ENCODE data around the gene QSOX2. TPM values are rescaled to one million over a fixed set of nuclear protein-coding genes. Genes with fewer than 3 reads are reported as not detected.

Gene QSOX2
- total and polyA plus RNA-seq, 12 donors: 4.6 to 9.1 (median 7.7) TPM

- TF ChIP-seq, protein P1, sequence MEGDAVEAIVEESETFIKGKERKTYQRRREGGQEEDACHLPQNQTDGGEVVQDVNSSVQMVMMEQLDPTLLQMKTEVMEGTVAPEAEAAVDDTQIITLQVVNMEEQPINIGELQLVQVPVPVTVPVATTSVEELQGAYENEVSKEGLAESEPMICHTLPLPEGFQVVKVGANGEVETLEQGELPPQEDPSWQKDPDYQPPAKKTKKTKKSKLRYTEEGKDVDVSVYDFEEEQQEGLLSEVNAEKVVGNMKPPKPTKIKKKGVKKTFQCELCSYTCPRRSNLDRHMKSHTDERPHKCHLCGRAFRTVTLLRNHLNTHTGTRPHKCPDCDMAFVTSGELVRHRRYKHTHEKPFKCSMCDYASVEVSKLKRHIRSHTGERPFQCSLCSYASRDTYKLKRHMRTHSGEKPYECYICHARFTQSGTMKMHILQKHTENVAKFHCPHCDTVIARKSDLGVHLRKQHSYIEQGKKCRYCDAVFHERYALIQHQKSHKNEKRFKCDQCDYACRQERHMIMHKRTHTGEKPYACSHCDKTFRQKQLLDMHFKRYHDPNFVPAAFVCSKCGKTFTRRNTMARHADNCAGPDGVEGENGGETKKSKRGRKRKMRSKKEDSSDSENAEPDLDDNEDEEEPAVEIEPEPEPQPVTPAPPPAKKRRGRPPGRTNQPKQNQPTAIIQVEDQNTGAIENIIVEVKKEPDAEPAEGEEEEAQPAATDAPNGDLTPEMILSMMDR (IDR thresholded peaks at IDR 0.05): no peak
- peaks cover 0 to 11% (median 0%) of the 10 kb centered on the region in 9 donors for H3K4me1 ChIP-seq
- DNase-seq: no peak
- no peaks in the 10 kb centered on the region for H3K9me3 ChIP-seq
- ATAC-seq: peak in 6 of 8 donors; percentile 26 to 87 (median 64)
- intact Hi-C loops (cut with DNase I): no loop called here
- H3K27ac ChIP-seq: peak overlapping the region in 5 of 10 donors; percentile 16 to 43 (median 36)
- peaks cover 0 to 21% (median 0%) of the 10 kb centered on the region in 9 donors for H3K36me3 ChIP-seq
- H3K27me3 ChIP-seq: no peaks in the 10 kb centered on the region
- H3K4me3 ChIP-seq: peak overlapping the region in 4 of 10 donors; percentile 7 to 31 (median 10)
- 71 to 74% methylated on average over 29 to 31 of the region's 31 CpGs for WGBS, 2 donors
Observed at GRCh38 chr9:136231478-136232297, 13.9 kb downstream of the QSOX2 start.

DNA sequence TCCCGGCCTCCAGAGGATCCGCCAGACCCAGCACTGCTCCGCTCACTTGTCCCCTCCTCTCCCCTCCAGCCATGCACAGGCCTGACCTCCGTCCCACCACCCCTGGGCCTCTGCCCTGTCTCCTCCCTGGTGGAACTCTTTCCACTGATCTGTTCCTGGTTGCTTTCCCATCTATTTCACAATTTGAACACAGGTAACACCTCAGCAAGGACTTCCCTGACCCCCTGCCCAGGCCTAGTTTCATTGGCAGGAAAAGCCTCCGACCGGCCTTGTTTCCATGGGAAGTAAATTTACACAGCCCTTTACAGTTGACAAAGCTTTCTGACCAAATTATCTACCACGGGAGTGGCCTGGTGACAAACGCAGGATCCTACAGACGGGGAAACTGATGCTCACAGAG is 14.8 kb downstream of the QSOX2 start:
- H3K9me3 ChIP-seq: no peaks in the 10 kb centered on the region
- intact Hi-C loops (cut with DNase I): no loop called here
- TF ChIP-seq, protein P1 (IDR thresholded peaks at IDR 0.05): no peak
- H3K27me3 ChIP-seq: no peaks in the 10 kb centered on the region
- peaks cover 0 to 11% (median 0%) of the 10 kb centered on the region in 9 donors for H3K4me1 ChIP-seq
- ATAC-seq (no peak), DNase-seq (no peak)
- peaks cover 0 to 19% (median 0%) of the 10 kb centered on the region in 9 donors for H3K36me3 ChIP-seq
- H3K4me3 ChIP-seq: no peak overlapping the region
- no peak overlapping the region for H3K27ac ChIP-seq
- 96 to 97% methylated on average over 9 of the region's 9 CpGs for WGBS, 2 donors

DNA sequence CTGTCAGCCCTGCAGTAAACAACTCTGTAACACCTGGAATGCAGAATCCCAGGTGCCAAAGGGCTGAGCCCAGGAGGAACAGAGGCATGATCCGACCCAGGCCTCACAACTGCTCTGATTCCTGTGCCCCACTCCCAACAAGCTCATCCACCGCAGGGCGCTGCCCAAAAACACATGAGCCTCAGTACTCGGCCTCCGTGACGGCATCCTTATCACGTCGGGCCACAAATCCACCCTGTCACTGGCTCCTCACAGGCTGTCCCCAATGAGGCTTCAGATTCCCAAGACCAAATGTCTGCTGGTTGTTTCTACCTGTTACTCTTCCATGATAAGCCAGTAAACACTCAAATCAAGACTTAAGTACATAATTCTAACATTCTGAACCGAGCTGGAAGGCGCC is 15.2 kb downstream of the QSOX2 start:
- peaks cover 0 to 18% (median 0%) of the 10 kb centered on the region in 9 donors for H3K36me3 ChIP-seq
- no peak overlapping the region for H3K27ac ChIP-seq
- no peak for ATAC-seq
- peaks cover 0 to 11% (median 0%) of the 10 kb centered on the region in 9 donors for H3K4me1 ChIP-seq
- 90 to 95% methylated on average over 10 of the region's 10 CpGs for WGBS, 2 donors
- intact Hi-C loops (cut with DNase I): no loop called here
- H3K4me3 ChIP-seq: no peak overlapping the region
- H3K9me3 ChIP-seq: no peaks in the 10 kb centered on the region
- TF ChIP-seq, protein P1 (IDR thresholded peaks at IDR 0.05): no peak
- no peaks in the 10 kb centered on the region for H3K27me3 ChIP-seq
- DNase-seq: no peak

DNA sequence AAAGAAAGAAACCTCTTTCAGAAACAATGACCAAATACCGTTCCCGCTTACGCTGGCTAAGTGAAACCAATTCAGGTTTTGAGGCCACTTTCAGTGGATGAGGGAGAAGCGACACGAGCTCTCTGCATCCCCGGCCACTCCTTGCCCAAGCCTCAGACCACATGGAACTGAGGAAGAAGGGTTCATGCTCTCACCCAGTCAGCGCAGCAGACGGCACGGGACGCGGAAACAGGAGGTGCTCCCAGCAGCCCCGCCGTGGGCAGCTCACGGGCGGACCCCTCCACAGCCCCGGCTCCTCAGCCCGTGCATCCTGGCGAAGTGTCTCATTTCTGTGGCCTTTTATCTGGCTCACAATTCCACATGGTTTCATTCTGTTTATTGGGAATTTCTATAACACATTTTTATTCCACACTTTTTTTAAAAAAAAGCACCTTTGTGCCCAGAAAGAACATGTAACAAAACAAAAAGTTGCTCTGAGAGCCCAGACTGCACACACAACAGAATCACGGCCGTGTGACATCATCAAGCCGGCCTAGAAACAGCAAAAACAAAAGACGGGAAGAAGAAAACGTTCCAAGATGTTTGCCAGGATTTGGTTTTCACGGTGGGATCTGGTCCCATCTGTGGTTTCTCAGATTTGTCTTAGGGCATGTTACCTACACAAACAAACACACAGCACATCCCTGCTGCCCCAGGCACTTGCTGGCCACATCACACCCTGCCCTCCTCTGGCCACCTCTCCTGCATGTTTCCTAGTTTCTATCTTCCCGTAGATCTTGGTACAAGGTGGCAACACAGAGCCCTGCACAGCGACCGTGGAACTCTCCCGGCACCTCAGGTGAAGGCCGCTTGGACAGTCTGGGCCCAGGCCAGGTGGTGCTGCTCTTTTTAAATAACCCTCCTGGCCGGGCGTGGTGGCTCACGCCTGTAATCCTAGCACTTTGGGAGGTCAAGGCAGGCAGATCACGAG is 16.2 kb downstream of the QSOX2 start:
- DNase-seq: no peak
- WGBS, 2 donors: 87 to 89% methylated on average over 33 of the region's 33 CpGs
- TF ChIP-seq, protein P1 (IDR thresholded peaks at IDR 0.05): no peak
- no peak for ATAC-seq
- Histone ChIP-seq H3K27ac (no peak overlapping the region), H3K36me3 (peaks cover 0 to 25% (median 2%) of the 10 kb centered on the region in 9 donors), H3K9me3 (no peaks in the 10 kb centered on the region), H3K27me3 (no peaks in the 10 kb centered on the region), H3K4me1 (peaks cover 0 to 11% (median 0%) of the 10 kb centered on the region in 9 donors), H3K4me3 (no peak overlapping the region)
- intact Hi-C loops (cut with DNase I): no loop called here
